Stimulated activated CD4-positive, alpha-beta T cell treated with anti-CD3 and anti-CD28 coated beads, TNF-alpha, amount 100 ng/mL, for 24 hours (primary cell): ENCODE results near the gene ITPR3.
A peak's percentile ranks its signal among the peaks of the same experiment; 100 is the strongest.

Experiments used
- DNase-seq, 3 experiments: peaks; one replicate each; pipeline ENCODE4 v3.0.0-alpha.2; 2020; ENCODE audit warnings: low read depth in 3 of 3

The ITPR3 gene

DNA sequence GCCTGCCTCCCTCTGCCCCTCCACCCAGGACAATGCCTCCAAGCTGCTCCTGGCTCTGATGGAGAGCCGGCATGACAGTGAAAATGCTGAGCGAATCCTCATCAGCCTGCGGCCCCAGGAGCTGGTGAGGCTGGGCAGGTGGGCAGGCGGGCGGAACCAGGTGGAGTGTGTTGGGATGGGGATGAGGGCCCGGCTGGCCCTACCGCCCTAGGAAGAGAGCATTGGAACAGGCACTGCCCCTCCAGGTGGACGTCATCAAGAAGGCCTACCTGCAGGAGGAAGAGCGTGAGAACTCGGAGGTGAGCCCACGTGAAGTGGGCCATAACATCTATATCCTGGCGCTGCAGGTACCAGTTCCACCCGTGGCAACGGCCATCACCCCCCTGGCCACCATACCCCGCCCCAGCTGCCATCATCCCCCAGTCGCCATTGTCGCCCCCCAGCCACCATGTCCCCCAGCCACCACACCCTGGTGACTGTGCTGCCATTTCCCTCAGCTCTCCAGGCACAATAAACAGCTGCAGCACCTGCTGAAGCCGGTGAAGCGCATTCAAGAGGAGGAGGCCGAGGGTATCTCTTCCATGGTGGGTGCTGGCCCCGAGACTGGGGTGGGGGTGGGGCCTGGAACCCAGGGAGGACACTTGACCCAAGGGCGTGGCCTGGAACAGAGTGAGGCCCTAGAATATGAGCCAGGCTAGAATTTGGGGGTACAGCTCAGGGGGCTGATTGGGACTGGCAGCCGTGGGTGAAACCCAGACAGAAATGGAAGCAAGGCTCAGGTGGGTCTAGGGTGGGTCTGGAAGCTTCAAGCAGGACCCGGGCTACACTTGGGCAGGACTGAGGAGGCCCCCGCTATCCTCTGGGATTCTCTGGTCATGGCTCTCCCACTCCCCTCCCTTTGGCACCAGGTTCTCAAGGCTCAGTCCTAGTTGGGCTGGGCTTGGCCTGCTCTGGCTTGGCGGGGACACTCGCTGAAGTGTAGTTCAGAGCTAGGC is 66.2 kb downstream of the ITPR3 start:
- DNase-seq: no peak

DNA sequence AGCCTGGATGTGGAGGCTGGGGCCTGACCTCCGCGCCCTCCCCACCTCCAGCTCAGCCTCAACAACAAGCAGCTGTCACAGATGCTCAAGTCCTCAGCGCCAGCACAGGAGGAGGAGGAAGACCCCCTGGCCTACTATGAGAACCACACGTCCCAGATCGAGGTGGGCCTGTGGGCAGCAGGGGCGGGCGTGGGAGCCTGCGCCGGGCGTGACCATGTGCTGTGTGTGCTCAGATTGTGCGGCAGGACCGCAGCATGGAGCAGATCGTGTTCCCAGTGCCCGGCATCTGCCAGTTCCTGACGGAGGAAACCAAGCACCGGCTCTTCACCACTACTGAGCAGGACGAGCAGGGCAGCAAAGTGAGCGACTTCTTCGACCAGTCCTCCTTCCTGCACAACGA is 66.9 kb downstream of the ITPR3 start:
- no peak for DNase-seq

GRCh38 chr6:33688451-33689147 is 67.5 kb downstream of the ITPR3 start:
- no peak for DNase-seq

DNA sequence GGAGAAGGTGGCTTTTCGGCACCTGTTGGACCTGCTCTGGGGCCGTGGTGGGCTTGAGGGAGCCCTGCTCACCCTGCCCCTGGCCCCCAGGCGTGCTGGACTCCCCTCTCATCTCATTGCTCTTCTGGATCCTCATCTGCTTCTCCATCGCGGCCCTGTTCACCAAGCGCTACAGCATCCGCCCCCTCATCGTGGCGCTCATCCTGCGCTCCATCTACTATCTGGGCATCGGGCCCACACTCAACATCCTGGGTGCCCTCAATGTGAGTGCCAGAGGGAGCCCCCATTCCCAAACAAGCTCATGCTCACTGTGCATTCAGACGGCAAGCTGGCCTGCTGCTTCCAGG is 68.0 kb downstream of the ITPR3 start:
- no peak for DNase-seq

GRCh38 chr6:33689879-33690278 is 68.8 kb downstream of the ITPR3 start:
- no peak for DNase-seq

DNA sequence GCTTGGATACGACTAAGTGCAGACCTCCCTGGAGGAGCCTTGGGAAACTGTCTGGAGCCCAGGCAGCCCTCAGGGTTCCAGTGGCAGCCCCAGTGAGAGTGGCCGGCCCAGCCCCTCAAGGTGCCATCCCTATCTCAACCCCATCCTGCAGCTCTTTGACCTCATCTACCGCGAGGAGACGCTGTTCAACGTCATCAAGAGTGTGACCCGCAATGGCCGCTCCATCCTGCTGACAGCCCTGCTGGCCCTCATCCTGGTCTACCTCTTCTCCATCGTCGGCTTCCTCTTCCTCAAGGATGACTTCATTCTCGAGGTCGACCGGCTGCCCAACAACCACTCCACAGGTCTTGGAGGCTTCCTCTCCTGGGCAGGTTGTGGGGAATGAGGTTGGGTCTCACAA is 69.6 kb downstream of the ITPR3 start:
- DNase-seq: no peak

DNA sequence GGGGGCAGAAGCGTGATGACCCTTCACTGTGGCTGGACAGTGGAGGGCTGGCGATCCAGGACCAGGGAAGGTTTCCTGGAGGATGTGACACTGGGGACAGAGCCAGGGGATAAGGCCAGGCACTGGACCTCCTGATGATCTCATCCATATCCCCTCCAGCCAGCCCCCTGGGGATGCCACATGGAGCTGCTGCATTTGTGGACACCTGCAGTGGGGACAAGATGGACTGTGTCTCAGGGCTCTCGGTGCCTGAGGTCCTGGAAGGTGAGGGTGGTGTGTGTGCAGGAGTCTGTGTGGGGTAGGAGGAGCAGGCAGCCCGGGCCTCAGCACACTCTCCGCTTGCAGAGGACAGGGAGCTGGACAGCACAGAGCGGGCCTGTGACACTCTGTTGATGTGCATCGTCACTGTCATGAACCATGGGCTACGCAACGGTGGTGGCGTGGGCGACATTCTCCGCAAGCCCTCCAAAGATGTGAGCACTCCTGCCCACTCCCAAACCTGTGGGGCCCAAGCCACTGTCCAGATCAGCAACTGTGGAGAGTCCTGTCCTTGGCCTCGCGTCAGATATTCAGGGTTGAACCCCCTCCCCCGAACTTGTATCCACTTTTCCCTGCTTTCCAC is 70.4 kb downstream of the ITPR3 start:
- no peak for DNase-seq

GRCh38 chr6:33692078-33692759 is 71.1 kb downstream of the ITPR3 start:
- no peak for DNase-seq

GRCh38 chr6:33692760-33693158 is 71.6 kb downstream of the ITPR3 start:
- DNase-seq: peak in 1 of 3 experiments; percentile 67

DNA sequence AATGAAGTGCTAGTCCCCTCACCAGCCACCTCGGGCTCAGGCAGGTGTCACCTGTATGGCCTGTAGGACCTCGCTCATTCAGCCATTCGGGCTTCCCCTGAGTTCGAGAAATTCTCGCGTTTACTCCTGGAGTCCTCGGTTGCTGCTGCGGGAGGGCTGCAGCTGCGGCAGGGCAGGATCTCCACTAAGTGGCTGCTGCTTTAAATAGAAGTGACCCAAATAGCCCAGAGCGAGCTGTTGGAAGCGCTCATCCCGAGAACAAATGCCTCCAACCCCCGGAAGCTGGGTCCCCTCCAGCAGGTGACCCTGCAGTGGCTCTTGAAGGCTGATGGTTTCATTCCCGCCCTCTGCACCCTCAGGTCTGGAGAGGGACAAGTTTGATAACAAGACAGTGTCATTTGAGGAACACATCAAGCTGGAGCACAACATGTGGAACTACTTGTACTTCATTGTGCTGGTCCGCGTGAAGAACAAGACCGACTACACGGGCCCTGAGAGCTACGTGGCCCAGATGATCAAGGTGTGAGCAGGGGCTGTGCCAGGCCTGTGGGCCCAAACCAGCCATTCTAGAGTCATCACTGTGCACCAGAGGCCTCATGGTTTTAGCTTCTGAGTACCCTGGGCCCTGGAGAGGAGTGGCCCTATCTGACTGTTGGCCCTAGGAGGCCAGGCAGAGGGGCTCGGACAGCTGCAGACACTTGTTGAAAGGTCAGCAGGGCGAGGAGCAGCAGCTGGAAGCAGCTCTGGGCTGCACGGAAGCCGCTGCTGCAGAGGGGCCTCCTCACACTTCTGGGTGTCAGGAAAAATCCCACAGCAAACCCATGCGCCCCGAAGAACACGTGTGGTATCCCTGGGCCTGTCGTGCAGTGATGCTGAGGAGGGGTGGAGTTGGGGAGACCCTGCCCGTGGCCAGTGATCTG is 72.3 kb downstream of the ITPR3 start:
- no peak for DNase-seq

DNA sequence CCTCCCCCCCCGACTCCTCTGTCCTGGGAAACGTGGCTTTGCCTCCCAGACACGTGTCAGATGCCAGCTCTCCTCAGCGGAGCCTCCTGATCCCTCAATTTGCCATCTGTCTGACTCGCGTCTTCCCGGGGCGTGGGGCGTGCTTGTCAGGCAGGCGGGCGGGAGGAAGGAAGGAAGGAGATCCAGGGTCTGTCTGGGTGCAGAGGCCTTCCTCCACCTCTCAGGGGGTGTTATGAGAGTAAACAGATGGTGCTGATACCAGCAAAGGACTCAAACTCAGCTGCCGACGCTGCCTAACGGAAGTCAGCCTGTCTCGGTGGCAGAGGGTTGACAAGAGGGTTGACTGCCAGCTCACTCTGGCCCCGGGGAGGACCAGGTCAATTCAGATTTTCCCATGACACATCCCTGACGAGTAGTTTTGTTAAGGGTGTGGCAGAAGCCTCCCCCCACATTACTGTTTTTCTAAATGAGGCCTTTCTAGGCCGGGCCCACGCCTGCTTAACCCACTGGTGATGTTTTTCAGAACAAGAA is 73.3 kb downstream of the ITPR3 start:
- DNase-seq: peak; percentile 42 to 80 (median 56)

GRCh38 chr6:33694977-33695376 is 73.9 kb downstream of the ITPR3 start:
- DNase-seq: no peak

- DNase-seq: no peak
Observed at GRCh38 chr6:33695451-33695887, 74.3 kb downstream of the ITPR3 start.

DNA sequence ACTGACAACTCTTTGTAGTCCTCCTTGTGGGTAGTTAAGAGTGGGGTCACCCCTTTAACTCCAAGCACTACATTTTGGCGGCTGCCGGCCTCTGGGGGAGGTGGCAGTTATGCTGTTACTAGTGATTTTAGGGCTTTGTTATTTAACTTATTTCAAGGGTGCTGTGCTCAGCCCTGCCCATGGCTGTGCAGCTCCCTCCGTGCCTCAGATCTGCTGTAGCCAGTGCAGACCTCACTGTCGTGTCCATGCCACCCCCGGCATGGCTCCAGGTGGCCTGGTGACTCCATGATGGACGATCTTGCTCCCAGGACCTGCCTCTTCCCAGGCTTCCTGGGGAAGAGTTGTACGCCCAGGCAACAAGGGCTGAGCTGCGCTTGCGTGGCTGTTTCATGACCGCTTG is 75.0 kb downstream of the ITPR3 start:
- no peak for DNase-seq

- DNase-seq: no peak
Observed at GRCh38 chr6:33696548-33697518, 75.7 kb downstream of the ITPR3 start.

DNA sequence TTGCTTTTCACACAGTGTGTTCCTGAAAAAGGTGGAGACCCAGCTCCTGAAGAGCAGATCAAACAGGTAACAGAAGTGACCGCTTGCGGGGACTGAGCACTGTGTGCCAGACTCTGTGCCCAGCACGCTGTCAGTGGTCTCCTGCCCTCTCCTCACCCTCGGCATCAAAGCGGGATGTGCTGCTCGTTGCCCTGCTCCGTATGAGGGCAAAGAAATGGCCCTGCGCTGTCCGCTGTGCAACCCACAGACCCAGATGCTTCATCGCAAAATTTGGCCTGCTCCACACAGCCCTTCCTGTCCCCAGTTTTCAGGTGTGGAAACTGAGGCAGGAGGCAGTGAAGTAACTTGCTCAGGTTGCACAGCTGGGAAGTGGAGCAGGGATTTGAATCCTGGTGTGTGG is 76.7 kb downstream of the ITPR3 start:
- no peak for DNase-seq

GRCh38 chr6:33698494-33698893 is 77.4 kb downstream of the ITPR3 start:
- no peak for DNase-seq

GRCh38 chr6:33699131-33699530 is 78.0 kb downstream of the ITPR3 start:
- no peak for DNase-seq

DNA sequence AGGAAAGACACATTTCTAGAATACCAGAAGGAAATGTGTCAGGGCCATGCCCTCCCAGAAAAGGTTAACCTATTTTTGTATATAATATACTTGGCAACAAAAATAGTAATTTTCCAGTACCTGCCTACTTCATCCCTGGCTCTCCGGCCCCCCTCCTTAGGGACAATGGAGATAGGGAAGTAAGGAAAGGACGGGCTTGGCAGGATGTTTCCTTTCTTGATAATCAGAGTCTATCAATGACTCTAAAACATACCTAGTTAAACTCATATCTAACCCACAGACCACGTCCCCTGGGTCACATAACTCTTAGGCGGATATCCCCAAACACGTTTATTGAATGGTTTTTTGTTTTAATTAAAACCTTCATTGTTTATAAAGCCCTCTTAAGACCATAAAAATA is 78.6 kb downstream of the ITPR3 start:
- no peak for DNase-seq
